GM12878 (cell line): ENCODE results near the gene TMEM161A.

Experiments used
- KDM1A ChIP-seq: fragments of 200-600 bp; sonication (generic); IDR thresholded peaks from 2 replicates; pipeline ENCODE4 v1.6.1; 2016; ENCODE audit warnings: borderline replicate concordance
- MAX ChIP-seq: IDR thresholded peaks from 2 replicates; pipeline ENCODE4 v1.6.1; 2012; ENCODE audit warnings: low read depth, low read length, improper control_type of control experiment
- POLR2A ChIP-seq: IDR thresholded peaks from 2 replicates; pipeline ENCODE4 v1.6.1; 2011; ENCODE audit warnings: low read depth, mild to moderate bottlenecking, low read length
- RELA ChIP-seq: fragments of 450-650 bp; IDR thresholded peaks from 2 replicates; pipeline ENCODE4 v1.8.0; 2014; ENCODE audit warnings: borderline replicate concordance; ENCODE audit not compliant: partially characterized antibody
- SP1 ChIP-seq: IDR thresholded peaks from one replicate; pipeline ENCODE4 v1.6.1; 2011; ENCODE audit warnings: low read depth, low read length
- YY1 ChIP-seq: IDR thresholded peaks from 2 replicates; pipeline ENCODE4 v1.6.1; 2011; ENCODE audit warnings: low read depth, mild to moderate bottlenecking, low read length
- TF ChIP-seq, protein P1 (sequence below): IDR thresholded peaks from 2 replicates; pipeline ENCODE4 v1.6.1; 2011; ENCODE audit warnings: low read depth, mild to moderate bottlenecking, low read length, moderate library complexity, borderline replicate concordance; ENCODE audit errors: extremely low read depth
- TF ChIP-seq, protein P2 (sequence below), 3 experiments: IDR thresholded peaks in 2 of 3; conservative IDR thresholded peaks in 1 of 3; 2 replicates each; pipeline ENCODE4 v1.5.1; 2011; ENCODE audit warnings: low read depth in 3 of 3, low read length in 3 of 3, mild to moderate bottlenecking in 3 of 3, control low read depth in 2 of 3, moderate library complexity in 2 of 3, inconsistent platforms in 1 of 3, mixed read lengths in 1 of 3; ENCODE audit not compliant: control insufficient read depth in 2 of 3, insufficient read depth in 1 of 3; ENCODE audit errors: extremely low read depth in 1 of 3

GRCh38 chr19:19138109-19138981 lies at the start of gene TMEM161A:
- peak; percentile 90 for TF ChIP-seq POLR2A
- TF ChIP-seq MAX: peak; percentile 86
- TF ChIP-seq, protein P1, sequence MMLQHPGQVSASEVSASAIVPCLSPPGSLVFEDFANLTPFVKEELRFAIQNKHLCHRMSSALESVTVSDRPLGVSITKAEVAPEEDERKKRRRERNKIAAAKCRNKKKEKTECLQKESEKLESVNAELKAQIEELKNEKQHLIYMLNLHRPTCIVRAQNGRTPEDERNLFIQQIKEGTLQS: no peak
- TF ChIP-seq, protein P2, sequence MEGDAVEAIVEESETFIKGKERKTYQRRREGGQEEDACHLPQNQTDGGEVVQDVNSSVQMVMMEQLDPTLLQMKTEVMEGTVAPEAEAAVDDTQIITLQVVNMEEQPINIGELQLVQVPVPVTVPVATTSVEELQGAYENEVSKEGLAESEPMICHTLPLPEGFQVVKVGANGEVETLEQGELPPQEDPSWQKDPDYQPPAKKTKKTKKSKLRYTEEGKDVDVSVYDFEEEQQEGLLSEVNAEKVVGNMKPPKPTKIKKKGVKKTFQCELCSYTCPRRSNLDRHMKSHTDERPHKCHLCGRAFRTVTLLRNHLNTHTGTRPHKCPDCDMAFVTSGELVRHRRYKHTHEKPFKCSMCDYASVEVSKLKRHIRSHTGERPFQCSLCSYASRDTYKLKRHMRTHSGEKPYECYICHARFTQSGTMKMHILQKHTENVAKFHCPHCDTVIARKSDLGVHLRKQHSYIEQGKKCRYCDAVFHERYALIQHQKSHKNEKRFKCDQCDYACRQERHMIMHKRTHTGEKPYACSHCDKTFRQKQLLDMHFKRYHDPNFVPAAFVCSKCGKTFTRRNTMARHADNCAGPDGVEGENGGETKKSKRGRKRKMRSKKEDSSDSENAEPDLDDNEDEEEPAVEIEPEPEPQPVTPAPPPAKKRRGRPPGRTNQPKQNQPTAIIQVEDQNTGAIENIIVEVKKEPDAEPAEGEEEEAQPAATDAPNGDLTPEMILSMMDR (IDR thresholded peaks at IDR 0.05 in 2 of 3, conservative IDR thresholded peaks at IDR 0.05 in 1 of 3; ENCODE audit: control insufficient read depth in 2 of 3, extremely low read depth in 1 of 3, insufficient read depth in 1 of 3, low read depth in 3 of 3, low read length in 3 of 3): no peak
- peak; percentile 56 for TF ChIP-seq YY1
- peak; percentile 10 for TF ChIP-seq RELA
- peak; percentile 99 for TF ChIP-seq SP1
- TF ChIP-seq KDM1A: no peak
